PFSK-1 (cell line): ENCODE measurements around the gene MIS18A.

Experiments
- FOXP2 ChIP-seq: optimal IDR thresholded peaks from 2 replicates; pipeline ENCODE3; 2011; ENCODE audit warnings: borderline replicate concordance, control low read depth, inconsistent platforms; ENCODE audit not compliant: insufficient read depth; ENCODE audit errors: extremely low read length, extremely low read depth
- POLR2AphosphoS5 ChIP-seq: IDR thresholded peaks from 2 replicates; pipeline ENCODE4 v1.6.1; 2012; ENCODE audit warnings: low read depth, mild to moderate bottlenecking, control low read depth, low read length, moderate library complexity
- SIN3A ChIP-seq: IDR thresholded peaks from 2 replicates; pipeline ENCODE4 v1.6.1; 2012; ENCODE audit warnings: mild to moderate bottlenecking, low read length, moderate library complexity, borderline replicate concordance; ENCODE audit not compliant: insufficient read depth

- no peak for TF ChIP-seq SIN3A
- TF ChIP-seq POLR2AphosphoS5, result no peak
- no peak for TF ChIP-seq FOXP2
These were observed 39.3 kb downstream of the MIS18A start for GRCh38 chr21:32239551-32239950.
